Skeletal muscle cell (primary cell): Measurements from ENCODE around the gene SETBP1.

Experiments used
- DNase-seq: peaks from one replicate; pipeline ENCODE4 v3.0.0-alpha.2; 2010; ENCODE audit warnings: low read depth
- H3K4me3 ChIP-seq: 2 replicates; pipeline ENCODE4 v1.5.1; 2011; ENCODE audit warnings: low read depth, mild to moderate bottlenecking, control low read depth, low read length, moderate library complexity

Gene SETBP1

DNA sequence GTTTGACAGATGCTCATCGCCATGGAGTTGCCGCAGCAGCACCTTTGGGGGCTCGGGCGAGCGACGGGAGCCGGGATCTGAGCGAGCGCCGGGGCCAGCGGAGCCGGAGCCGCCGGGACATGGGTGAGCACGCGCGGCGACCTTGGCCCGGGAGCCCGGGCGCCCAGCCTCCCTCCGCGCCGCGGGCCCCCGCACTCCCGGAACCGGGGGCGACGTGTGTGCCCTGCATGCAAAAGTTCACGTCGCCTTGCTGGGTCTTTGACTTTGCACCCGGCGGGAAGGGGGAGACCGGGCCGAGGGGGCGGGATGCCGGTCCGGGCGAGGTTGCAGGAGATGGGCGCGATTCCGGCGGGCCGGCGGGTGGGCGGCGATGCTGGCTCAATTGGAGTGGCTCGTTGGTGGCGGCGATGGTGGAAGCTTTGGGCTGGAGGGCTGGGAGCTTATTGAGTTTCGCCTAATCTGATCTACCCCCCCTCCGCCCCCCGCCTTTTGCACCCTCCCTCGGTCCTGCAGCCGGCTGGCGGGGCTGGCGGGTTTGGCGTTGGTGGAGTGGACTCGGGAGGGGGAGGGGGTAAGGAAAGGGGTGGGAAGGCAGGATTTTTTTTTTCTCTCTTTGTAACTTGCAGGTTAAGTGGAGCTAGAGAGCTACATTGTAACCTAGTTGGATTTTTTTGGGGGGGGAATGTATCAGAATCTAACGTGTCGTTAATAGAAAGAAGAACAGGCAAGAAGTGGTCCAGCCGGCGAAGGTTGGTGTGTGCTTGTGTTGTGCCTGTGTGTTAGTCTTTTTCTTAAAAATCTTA is at the start of gene SETBP1:
TSS of gene SETBP1 (plus strand) at position 616 of the 803 bp plus-strand sequence. CDS start 20,459 bp downstream, outside the sequence.
- DNase-seq, result no peak
- H3K4me3 ChIP-seq, result peak within 1 kb of the TSS; percentile 74

DNA sequence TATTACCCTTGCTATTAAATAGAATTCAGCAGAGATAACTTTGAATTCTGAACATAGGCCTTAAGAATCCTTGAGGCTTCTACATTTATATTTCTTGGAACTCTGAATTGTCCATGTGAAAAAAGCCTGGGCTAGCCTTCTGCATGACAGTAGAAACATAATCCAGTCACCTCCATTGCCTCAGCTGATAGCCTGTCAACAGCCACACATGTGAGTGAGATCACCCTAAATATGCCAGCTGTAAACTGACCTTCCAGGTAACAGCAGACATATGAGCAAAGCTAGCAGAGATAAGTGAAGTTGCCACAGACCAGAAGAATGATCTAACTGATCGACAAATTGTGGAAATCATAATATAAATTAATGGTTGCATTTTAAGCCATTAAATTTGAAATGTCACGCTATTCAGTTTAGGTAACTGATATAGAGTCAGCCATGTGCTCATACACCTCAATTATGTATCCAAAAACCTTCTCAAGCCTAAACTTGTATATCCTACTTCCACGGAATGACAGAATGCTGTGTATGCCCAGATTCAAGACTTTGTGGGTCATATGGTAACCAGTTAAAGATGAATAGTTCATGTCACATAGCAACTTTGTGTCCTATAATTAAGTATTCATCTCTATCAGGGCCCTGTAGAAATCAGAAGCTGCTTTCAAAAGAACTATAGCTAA is 48.1 kb upstream of the SETBP1 start:
- no peak for DNase-seq
- H3K4me3 ChIP-seq, result no peak overlapping the region

DNA sequence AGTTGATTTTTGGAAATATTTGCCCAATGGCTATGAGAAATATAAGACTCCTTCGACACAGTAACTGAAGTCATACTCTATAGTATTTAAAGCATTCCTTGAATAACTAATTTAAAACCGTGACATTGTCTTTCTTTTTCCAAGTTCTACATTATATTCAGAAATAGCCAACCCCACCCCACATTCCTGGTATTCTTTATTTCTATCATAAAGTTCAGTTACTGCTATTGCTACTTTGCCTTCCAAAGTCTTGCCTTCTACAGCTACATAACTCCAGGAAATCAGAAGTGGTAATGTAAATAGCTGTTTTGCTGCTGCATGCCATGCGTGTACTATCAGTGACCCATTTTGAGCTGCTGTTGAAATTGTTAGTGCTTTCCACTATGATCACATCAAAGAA is 45.1 kb upstream of the SETBP1 start:
- DNase-seq, result no peak
- H3K4me3 ChIP-seq, result no peak overlapping the region

DNA sequence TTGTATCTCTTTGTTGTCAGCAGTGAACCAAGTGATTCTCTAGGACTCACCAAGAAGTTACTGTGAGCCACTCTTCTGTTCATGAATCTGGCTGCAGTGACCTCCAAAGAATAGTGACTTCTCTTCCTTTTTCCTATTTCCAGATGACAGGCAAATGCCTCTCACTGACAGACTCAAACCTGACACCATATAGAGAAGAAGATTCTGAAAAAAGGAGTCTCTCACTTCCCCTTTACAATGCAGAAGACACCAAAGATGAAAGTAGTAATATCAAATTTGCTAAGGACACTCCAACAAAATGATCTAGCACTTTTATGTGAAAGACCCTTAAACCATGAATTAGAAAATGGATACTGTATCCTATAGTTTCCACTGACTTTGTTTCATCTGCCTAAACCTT is 44.4 kb upstream of the SETBP1 start:
- DNase-seq, result no peak
- H3K4me3 ChIP-seq, result no peak overlapping the region

DNA sequence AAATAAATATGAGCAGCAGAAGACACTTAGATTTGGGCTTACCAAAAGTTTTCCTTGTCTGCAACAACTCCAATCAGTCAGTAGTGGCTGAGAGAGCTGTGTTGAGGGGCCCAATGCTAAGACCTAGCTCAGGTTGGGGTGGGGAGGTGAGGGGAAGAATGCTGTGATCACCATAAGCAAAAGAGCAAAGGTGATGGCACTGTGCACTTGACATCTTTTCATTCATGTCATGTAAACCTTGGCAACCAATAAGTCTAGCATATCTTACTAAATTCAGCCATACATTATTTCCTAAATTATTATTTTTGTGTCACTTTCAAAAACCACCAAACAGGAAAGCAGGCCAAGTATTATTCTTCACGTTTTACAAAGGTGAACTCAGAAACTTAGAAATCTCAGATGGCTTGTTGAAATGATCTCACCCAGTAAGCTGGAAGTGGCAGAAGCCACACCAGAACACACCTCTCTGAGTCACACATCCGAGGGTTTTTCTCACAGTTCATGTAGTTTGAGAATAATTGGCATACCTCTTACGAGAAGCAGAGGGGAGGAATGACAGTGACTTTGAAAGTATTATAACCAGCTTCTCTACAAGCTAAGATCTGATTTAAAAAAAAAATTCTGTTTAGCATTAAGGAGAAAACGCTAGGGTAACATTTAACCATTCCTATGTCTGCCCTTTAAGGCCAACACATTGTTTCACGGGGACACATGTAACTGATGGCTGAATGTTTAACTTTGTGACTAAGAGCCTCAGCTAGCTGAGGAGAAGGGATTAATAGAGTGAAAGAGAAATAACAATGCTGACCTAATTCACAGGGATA is 43.3 kb upstream of the SETBP1 start:
- no peak overlapping the region for H3K4me3 ChIP-seq
- no peak for DNase-seq

DNA sequence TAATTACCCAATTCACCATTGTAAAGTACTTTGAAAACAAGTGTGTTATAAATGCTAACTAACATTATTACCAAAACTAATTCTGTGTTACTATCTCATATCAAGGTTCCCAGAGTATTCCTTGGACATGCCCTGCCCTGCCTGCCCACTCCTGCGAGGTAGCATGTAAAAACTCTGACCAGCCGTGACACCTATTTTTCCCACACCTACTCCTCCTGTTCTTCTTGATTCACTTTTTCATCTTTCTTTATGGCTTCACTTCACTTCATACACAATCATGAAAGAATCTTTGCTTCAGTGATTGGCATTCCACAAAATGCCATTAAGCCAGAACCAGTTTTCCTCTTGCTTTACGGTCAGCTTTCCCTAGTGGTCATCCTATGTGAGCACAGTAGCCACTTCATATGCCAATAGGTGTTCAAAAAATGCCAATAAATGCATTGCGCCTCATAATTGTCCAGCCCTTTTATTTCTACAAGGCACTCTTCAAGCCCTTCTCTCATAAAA is 42.6 kb upstream of the SETBP1 start:
- no peak for DNase-seq
- no peak overlapping the region for H3K4me3 ChIP-seq

DNA sequence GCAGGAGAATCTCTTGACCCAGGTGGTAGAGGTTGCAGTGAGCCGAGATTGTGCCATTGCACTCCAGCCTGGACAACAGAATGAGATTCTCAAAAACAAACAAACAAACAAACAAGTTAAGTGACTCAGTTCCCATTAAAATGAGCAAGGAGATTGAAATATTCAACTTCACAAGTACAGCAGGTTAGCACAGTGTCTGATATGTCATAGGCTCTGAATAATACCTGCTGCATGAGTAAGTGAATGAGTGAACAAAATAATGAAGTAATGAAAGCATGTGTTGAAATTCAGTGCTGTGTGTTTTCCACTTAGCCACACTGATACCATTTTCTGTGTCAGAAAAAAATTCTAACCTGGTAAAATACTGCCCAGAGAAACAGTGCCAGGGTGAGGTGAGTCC is 41.9 kb upstream of the SETBP1 start:
- no peak for DNase-seq
- H3K4me3 ChIP-seq, result no peak overlapping the region

DNA sequence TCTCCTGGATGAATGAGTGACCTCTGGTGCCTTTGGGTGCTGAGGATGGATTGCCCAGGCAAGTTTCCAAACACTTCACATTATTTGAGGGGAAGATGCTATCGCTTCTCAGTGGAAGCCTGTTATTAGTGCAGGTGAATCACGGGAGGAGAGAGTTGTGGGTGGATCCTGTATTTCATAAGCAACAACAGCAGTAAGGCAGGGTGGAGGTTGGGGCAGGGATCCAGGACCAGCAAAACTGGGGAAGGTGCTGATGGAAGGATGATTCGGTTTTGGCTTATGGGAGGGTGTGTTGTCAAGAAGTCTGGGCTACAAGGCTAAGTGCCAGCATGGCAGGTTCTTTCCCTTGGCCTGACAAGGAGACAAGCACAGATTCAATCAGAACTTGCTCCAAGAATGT is 37.7 kb upstream of the SETBP1 start:
- no peak for DNase-seq
- no peak overlapping the region for H3K4me3 ChIP-seq

DNA sequence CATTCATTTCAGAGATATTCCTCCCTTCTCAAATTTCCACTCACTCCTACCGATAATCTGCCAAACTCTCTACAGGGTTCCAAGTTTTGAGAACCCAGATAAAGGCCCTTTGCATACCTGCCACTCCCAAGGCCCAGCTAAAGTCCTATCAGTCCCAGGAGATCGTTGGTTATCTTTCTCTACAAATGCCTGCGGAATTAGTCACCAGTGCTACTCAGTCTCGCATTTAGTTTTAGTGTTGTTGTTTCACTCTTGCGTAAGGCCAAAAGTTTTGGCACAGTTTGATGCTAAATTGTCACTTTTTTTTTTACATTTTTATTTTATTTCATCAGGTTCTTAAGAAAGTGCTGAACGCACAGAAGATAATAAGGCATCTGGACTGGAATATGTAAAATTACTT is 29.2 kb upstream of the SETBP1 start:
- DNase-seq, result peak; percentile 71

DNA sequence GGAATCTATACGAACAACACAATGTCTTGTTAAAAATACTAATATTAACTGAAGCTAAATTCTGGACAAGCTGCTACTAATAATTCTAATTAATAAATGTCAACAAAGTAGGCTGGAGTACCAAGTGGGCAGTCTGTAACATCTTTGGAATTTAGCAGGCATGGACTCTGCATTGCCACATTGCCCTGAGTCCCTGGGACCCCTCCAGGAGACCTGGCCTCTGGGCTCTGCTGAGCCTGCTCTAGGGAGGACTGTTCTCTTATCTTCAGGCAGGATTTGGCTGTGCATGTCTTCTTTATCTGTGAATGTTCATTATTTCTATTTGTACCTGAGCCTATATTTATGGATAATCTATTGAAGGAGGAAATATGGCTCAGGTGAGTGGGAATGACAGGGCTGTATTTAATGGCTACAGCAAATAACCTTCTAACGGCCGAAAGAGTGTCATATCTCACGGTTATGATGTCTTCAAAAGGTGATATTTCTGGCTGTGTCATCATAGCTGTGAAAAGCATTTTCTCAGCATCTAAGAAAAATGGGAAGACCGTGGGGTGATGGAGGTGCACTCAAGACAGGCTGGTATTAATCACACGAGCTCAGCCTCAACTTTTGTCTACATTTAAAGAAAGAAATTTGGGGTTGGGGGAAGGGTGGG is 28.6 kb upstream of the SETBP1 start:
- H3K4me3 ChIP-seq, result no peak overlapping the region
- DNase-seq, result no peak

More for the DNA sequence above, 29.2 kb upstream of the SETBP1 start:
- no peak overlapping the region for H3K4me3 ChIP-seq

DNA sequence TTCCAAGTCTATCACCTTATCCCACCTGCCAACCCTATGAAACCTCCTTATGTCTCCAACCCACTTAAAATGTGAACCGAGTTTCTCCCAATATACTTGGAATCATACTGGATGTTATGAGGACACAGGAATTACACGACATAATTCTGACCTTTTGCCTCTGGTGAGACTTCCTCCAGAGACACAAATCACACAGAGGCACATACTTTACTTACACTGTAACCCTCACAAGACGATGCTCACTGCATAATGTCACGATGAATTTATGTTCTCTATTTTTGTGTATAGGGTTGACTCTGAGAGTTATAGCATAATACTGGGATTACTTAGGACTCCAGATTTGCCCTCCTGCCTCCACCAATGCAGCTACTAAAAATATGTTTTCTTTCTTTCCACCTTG is 28.0 kb upstream of the SETBP1 start:
- H3K4me3 ChIP-seq, result no peak overlapping the region
- no peak for DNase-seq

DNA sequence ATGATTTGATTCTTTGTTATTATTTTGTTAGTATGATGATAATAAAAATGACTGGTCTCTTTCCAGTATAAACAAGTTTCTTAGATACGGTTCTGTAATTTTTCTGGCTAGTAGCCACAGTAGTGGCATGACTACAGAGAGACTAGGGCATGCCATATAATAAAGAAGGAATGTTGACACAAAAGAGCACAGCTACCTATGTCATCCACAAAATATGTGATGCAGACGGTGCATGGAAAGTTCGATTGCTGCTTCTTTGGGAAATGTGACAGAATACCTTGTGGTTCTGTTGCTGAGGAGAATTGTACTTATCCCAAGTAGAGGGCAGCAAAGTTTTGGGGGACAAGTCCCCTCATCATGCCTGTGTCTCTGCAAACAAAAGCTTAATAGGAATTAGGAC is 26.1 kb upstream of the SETBP1 start:
- peak; percentile 37 for DNase-seq
- H3K4me3 ChIP-seq, result no peak overlapping the region

DNA sequence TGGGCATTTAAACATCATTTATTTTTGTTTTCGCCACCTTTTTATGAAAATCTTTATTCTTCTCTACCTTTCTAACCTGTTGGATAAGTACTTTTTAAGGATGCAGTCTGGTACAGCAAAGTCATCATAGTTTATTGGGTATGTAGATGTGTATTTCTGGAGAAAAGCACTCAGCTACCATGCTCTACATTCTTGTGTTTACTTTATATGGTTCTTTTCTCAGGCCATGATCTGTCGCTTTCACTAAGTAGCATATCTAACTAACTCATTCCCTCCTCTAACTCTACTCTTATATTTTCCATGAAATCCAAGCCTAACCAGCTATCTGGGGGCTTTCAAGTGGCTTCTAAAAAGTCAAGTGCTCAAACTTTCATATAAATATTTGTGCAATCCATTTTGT is 25.3 kb upstream of the SETBP1 start:
- DNase-seq, result no peak
- no peak overlapping the region for H3K4me3 ChIP-seq

DNA sequence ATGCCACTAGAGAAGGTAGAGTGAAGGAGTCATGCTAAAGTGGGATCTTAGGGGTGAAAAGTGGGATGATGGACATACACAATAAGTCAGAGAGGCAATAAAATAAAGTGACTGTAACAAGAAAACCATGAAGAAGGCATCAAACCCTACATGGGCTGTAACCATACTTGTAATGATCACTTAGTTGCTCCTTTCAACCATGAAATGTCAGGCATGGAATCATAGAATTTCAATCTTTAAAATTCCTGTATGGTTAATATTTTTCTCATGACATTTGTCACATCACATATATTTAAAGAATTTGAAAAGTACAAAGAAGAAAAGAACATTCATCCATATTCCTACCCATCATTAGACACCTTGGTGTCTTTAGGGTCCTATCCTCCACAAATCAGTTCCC is 20.9 kb upstream of the SETBP1 start:
- no peak for DNase-seq
- H3K4me3 ChIP-seq, result no peak overlapping the region

DNA sequence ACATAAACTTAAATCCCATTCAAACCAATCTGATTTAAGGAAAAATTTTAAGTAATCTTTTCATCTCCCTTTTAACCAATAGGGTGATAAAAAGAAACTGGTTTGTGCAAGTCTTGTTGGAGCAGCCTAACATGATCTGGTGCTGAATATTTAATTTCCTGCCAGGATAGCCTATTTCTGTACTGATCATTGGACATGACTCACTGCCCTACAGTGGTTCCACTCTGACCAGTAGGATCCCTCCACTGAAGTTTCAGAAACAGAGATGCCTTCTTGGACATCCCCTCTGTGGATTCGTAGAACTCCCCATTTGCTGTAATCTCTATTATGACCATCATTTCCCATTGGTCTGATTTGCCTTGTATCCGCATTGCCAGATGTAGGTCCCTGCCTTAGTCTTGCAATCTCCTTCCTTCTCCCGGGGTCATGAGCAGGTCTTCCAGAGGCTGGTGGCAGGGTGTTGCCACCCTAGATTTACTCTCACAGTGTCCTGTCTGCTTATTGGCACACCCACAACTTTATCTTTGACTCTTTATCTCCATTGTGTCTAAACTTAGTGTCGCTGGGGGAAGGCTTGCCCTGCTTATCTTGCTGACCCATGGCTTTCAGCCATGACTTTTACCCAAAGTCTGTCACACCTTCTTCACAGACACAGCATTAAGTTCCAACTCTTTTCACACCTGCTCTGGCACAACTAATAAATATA is 12.3 kb upstream of the SETBP1 start:
- no peak overlapping the region for H3K4me3 ChIP-seq
- no peak for DNase-seq

DNA sequence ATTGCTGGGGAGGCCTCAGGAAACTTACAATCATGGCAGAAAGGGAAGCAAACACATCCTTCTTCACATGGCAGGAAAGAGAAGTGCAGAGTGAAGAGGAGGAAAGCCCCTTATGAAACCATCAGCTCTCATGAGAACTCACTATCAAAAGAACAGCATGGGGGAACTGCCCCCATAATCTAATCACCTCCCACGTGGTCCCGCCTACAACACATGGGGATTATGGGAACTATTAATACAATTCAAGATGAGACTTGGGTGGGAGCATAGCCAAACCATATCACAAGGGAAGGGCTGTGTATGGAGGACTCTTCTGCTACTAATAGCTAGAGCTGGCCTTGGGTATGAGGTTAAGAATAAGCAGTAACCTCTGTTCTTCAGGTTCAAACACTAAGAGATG is 8.8 kb upstream of the SETBP1 start:
- DNase-seq, result no peak
- no peak overlapping the region for H3K4me3 ChIP-seq

DNA sequence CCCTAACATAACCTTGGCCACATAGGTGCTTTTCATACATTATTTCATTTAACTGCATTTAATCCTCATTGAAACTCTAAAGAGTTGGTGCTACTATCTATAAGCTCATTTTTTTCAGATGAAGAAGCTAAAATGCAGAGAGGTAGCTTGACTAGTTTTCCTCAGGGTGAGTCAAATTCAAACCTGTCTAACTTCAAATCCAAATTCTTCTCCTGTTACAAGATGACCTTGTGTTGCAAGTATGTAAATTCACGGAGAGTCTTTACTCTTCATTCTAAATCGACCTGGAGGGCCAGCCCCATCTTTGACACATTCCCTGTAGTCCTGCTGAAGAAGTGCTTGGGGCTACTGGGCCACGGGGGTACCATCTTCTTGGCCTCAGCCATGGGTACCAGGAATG is 8.2 kb upstream of the SETBP1 start:
- no peak for DNase-seq
- H3K4me3 ChIP-seq, result no peak overlapping the region

DNA sequence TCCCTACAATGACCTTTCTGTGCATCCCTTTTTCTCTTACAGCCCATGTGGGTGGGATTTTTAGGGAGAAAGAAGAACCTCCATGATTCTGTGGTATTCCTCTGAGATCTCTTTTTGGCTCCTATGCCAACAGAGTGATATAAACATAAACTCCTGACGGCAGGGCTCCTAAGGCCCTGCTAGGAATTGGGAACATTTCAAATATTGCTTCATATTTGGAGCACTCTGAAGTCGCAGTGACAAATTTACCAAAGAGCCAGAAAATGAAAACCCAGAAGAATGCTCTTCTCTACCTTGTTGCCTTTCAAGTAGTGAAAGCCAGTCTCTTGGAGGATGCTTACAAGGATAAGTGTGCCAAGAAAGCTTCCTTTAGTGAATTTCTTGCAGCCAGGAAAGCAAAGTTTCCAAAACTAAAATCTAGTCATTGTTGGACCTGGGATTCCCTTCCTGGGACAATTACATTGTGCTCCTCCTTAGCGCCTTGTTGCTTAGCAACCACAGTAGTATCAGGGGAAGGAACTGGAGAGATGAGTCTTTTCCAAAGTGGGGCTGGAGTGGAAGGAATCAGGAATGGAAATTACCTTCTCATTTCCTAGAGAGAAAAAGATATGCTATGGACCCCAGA is 7.3 kb upstream of the SETBP1 start:
- DNase-seq, result no peak
- no peak overlapping the region for H3K4me3 ChIP-seq

DNA sequence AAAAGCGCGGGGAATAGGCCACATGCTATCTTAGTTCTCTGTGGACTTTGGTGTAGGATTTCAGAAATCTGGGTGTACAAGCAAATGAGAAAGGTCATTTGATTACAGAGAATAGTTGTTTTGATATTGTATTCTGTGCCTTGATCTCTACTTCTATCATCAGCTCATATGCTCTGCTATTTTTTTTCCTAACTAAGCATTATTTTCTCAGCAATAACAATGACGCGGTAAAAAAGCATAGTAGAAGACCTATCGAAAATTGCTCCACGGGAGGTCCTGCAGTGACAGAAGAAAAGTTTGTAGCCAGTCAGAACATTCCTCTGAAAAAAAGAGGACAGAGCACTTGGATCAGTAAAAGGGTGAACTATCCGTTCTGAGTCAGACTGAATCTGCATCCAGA is 2.8 kb upstream of the SETBP1 start:
- no peak for DNase-seq

More for the DNA sequence above, 2.8 kb upstream of the SETBP1 start:
- H3K4me3 ChIP-seq, result no peak overlapping the region
